SW 1271 (cell line): Measurements from ENCODE around the gene FBXO44.
A peak's percentile ranks its signal among the peaks of the same experiment; 100 is the strongest.

ENCODE experiments used
- DNase-seq, 2 experiments: peaks; one replicate each; lab custom pipeline; 2025; lab: John Stamatoyannopoulos, UW

Gene FBXO44

GRCh38 chr1:11640101-11640500, 14.6 kb upstream of the FBXO44 start:
- no peak for DNase-seq

DNA sequence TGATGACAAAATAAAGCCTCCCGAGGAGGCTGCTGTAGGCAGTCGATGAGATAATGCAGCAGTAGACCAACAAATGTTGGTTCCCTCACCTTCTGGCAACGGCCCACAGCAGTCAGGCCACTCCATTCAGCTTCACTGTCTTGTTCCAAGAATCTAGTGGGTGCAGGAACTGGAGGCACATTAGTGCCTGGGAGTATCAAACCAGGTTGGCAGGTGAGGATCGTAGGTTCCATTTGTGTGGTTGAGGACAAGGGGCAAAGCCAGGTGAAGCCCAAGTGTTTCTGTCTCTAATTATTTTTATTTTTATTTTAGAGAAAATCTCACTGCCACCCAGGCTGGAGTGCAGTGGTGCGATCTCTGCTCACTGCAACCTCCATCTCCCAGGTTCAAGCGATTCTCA, 13.7 kb upstream of the FBXO44 start:
- DNase-seq = no peak

DNA sequence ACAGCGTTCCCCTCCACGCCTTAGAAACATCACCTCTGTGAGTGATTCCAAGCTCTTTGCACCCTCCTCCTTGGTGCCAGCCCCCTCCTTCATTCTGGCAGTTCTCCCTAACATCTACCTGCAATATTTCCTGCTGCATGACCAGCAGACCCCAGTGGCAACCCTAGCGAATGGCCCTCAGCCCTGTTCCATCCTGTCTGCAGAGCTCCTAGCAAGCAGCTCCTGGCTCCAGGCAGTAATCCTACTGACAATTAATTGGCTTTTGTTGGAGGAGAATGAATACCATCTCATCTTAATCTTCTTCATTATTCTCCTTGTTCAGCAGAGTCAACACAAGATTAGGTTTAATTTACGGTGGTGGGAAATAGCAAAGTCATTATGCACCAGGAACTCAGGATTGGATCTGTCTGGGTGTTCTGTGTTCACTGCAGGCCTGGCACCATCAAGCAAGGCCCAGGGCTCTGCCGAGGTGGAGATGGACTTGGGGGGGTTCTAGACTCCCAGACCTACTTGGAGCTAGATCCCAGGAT, 12.8 kb upstream of the FBXO44 start:
- DNase-seq = no peak

DNA sequence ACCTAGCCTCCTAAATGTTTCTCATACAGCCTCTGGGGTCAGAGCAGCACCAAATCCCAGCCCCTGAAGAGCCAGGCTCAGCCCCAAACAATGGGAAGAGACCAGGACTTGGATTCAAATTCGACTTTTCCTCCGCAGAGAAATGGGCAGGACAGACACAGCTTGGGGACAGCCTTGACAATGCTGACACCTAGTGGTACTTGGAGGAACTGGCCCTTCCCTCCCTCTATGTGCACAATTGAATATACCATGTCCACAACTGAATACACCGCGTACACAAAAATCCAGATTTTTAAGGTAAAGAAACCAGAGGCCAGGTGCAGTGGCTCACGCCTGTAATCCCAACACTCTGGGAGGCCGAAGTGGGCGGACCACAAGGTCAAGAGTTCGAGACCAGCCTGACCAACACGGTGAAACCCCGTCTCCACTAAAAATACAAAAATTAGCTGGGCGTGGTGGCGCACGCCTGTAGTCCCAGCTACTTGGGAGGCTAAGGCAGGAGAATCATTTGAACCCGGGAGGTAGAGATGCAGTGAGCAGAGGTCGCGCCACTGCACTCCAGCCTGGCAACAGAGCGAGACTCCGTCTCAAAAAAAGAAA, 12.2 kb upstream of the FBXO44 start:
- DNase-seq = peak in 1 of 2 experiments; percentile 41

DNA sequence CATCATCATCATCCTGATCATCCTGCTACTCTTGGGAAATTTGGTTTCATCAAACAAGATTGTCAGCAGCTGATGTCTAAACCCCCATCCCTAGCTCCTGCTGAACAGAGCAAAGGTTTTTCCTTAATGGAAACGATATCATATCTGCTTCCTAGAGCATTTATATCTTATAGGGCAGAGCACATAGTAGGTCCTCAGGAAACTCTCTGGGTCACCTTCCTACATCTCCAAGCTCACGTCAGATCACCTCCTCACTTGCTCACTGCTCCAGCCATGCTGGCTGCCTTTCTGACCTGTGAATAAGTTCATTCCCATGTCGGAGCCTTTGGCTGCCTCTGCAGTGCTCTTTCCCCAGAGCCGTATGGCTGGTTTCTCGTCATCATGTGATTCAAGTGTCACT, 10.9 kb upstream of the FBXO44 start:
- no peak for DNase-seq

DNA sequence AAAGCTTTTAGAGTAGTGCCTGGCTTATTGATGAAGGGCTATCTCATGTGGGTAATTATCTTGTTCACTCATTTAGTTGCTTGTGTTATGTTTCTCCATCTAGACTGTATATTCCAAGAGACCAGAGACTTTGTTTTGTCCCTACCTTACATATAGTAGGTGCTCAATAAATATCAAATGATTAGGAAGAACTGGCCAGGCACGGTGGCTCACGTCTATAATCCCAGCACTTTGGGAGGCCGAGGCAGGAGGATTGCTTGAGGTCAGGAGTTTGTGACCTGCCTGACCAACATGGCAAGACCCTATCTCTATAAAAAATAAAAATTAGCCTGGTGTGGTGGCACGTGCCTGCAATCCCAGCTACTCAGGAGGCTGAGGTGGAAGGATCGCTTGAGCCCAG, 9.4 kb upstream of the FBXO44 start:
- no peak for DNase-seq

GRCh38 chr1:11645670-11646265, 8.9 kb upstream of the FBXO44 start:
- peak; percentile 56 to 64 for DNase-seq

DNA sequence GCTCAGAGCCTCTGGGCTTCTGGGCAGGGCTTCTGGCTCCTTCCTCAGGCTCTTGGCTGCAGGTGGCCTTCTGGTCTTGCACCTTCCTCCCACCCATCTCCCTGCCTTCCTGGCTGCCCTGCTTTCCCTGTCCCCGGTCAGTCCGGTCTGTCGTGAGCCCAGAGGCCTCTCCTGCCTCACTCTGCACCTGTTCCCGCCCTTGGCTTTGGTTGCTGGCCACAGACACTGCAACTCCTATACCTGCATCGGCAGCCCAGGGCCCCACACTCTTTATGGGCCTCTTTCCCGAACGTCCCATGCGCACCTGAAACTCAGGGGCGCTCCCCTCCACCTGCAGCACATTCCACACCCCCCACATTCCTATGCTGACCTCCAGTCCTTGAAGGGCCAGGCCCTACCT, 8.4 kb upstream of the FBXO44 start:
- no peak for DNase-seq

- no peak for DNase-seq
These were observed 7.3 kb upstream of the FBXO44 start for GRCh38 chr1:11647333-11647732.

- DNase-seq = no peak
These were observed 6.6 kb upstream of the FBXO44 start for GRCh38 chr1:11648039-11648438.

- no peak for DNase-seq
These were observed 5.9 kb upstream of the FBXO44 start for GRCh38 chr1:11648732-11649158.

GRCh38 chr1:11649237-11649623, 5.4 kb upstream of the FBXO44 start:
- no peak for DNase-seq

DNA sequence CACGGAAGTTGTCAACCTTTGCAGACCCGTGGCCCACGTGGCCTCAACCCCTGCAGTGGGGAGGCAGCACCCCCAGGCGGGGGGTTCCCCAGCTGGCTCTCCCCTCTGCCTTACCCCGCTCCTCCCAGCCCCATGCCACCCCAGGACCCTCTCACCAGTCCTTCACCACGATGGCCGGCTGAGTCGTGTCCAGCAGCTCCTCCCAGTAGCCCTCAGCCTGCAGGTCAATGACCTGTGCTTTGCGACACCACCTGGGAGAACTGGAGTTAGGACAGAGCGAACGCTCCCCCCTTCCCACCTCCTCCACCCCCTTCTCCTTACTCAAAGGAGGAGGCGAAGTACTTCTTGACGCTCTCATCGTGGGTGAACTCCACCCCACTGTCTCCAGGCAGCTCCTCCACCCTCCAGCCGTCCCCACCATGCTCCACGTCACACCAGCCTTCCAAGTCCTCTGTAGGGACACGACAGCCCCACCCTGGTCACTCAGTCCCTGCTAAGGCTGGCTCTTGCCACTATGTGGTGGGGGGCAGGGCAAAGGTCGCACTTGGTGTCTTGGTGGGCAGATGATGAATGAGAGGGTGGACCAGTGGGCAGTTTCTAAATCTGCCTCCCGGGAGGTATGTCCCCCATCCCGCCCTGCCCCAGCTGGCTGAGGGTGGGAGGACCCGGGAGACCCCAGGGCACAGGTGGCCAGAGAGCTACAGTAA, 4.9 kb upstream of the FBXO44 start:
- DNase-seq = no peak

- DNase-seq = no peak
These were observed 4.2 kb upstream of the FBXO44 start for GRCh38 chr1:11650331-11650991.

DNA sequence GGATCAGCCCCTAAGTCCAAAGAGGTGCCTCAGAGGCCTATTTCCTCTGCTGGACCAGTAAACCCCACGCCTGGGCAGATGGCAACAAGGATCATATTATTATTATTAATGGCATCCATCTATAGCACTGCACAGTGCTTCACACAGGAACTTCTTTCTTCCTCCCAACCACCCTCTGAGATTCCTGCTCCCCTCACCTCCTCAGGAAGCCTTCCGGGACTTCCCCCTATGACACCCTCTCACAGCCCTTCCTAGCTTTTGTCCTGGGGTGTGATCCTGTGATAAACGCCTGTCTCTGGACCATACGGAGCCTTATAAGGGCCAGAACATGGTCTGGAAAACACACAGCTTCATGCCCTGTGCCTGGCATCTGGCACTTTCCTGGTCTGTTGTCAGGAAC, 3.7 kb upstream of the FBXO44 start:
- no peak for DNase-seq

DNA sequence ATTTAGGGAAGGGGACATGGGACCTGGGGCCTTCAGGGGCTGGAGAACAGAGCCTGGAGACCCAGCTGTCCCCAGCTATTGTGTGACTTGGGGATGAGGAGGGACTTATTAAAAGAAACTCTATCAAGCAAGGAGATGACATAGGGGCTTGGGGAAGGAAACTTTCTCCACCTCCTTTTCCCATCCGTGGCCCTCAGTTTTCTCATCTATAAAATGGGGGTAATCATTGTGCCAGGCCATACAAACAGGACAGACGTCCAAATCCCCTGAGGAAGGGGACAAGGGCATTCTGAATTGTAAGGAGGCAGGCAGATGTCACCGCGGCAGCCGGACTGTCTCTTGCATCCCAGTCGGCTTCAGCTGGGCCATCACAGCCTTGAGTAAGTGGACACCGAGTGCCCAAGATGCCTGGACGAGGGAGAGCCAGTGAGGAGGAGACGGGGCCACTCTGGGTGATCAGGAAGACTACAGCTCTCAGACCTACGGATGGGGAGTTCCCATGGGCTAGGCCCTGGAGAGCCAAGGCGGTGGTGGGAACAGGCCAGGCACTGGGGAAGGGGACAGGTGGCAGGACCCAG, 2.4 kb upstream of the FBXO44 start:
- DNase-seq = no peak

DNA sequence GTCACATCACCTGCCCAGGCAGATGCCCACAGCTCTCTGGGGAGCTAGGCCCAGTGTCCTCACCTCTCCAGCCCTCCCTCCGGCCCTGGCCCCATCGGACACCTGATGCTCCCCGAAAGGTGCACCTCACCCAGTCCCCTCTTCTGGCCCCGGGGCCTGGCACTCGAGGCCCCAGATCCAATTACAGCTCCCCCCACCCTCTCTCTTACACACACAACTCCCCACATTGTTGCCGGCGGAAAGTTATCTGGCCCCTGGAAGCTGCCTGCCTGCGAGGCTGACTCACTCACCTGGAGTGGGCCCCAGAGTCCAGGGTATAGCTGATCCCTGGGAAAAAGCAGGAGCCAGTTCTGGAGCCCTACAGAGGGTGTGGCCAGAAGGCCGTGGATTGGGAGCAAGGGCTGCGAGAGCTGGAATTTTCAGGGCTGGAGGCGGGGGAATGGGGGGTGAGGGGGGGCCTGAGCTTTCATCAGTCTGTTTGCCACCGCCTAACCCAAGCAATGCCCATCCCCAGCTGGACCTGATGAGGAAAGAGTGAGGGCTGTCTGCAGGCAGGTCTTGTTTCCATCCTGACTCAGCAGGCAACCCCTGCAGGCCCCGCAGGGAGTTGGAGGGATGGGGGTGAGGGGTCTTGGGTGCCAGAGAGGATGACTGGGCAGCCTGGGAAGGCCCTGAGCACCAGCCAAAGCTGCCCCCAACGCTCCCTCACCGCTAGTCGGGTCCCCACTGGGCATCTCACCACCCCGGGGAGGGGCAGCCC, 1.4 kb upstream of the FBXO44 start:
- no peak for DNase-seq

DNA sequence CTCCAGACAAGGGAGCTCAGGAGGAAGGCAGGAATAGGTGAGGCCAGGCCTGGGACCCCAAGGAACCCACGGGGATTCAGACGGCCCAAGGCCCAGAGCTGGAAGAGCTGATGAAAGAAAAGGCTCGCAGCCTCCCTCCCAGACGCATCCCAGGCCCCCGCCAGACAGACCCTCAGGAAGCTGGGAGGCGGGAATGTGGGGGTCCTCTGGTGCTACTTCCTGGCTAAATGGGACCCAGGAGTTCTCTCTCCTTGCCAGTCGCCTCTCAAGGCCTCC, 878 bp upstream of the FBXO44 start:
- DNase-seq = no peak

- no peak for DNase-seq
These were observed 497 bp downstream of the FBXO44 start for GRCh38 chr1:11654939-11655808.

DNA sequence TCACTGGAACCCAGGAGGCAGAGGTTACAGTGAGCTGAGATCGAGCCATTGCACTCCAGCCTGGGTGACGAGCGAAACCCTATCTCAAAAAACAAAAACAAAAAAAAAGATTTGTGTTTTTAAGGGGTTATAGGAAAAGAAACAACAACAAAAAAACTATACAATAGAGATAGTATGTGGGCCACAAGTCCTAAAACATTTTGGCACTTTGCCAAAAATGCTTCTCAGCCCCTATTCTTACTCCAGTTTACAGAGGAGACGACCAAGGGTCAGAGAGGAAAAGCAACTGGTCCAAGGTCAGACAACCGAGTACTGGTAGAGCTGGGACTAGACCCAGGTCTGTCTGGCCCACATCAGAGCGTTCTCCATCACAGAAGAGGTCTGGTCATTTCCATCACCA, 3.0 kb downstream of the FBXO44 start:
- no peak for DNase-seq

- no peak for DNase-seq
These were observed 3.9 kb downstream of the FBXO44 start for GRCh38 chr1:11658542-11658941.
